Kidney epithelial cell (primary cell): ENCODE measurements around the gene PGAM2. TPM values are rescaled to one million over a fixed set of nuclear protein-coding genes. Genes with fewer than 3 reads are reported as not detected.

ENCODE experiments used
- DNase-seq: peaks from one replicate; pipeline ENCODE4 v3.0.0-alpha.2; 2010; ENCODE audit warnings: low read depth
- H3K27me3 ChIP-seq: 2 replicates; pipeline ENCODE4 v1.6.0; 2011; ENCODE audit warnings: low read length; ENCODE audit not compliant: control insufficient read depth, insufficient read depth
- H3K36me3 ChIP-seq: 2 replicates; pipeline ENCODE4 v1.5.1; 2011; ENCODE audit warnings: low read length; ENCODE audit not compliant: control insufficient read depth, insufficient read depth
- H3K4me3 ChIP-seq: 2 replicates; pipeline ENCODE4 v1.5.1; 2011; ENCODE audit warnings: low read depth, mild to moderate bottlenecking, control low read depth, low read length
- total RNA-seq: library from RNA; depleted of rRNA; stranded (reverse); fragments of >200 nt; gene quantifications from 2 replicates; pipeline ENCODE4 v1.2.3, GENCODE V29; 2015
- TF ChIP-seq, protein P1 (sequence below): IDR thresholded peaks from 2 replicates; pipeline ENCODE4 v1.5.1; 2011; ENCODE audit warnings: mild to moderate bottlenecking, moderate library complexity, low read length, control low read depth, inconsistent platforms; ENCODE audit not compliant: insufficient read depth, poor library complexity, severe bottlenecking

PGAM2 gene
- total RNA-seq, result not detected in 2 replicates

DNA sequence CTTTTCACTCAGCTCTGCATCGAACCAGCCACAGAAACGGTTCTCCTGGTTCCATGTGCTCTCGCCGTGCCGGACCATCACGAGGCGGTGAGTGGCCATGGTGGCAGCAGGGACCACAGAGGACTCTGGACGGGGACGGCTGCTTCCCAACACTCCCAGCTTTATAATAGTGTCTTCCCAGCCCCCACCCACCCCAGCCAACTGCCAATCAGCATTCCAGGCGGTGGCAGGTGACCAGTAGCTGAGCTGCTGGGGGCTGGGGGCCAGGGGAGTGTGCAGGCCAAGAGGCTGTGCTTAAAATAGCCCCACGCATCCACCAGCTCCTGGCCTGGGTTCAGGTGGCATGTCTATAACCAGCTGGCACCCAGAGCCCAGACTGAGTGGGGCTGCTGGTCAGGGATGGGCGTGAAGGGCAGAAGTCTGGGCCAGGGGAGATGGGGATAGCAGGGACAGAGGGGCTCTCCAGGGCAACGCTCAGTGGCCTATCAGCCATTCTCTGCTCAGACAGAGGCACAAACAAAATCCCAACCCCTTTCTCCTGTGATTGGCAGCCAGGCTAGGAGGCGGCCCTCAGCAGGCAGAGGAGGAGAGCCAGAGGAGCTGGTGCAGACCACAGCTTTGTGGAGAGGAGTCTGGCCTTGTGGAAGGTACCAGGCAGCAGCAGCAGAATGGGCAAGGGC lies at the start of gene PGAM2:
TSS of gene PGAM2 (minus strand) at position 137 of the 680 bp plus-strand sequence. CDS start at position 99, 38 bp downstream.
- TF ChIP-seq, protein P1, sequence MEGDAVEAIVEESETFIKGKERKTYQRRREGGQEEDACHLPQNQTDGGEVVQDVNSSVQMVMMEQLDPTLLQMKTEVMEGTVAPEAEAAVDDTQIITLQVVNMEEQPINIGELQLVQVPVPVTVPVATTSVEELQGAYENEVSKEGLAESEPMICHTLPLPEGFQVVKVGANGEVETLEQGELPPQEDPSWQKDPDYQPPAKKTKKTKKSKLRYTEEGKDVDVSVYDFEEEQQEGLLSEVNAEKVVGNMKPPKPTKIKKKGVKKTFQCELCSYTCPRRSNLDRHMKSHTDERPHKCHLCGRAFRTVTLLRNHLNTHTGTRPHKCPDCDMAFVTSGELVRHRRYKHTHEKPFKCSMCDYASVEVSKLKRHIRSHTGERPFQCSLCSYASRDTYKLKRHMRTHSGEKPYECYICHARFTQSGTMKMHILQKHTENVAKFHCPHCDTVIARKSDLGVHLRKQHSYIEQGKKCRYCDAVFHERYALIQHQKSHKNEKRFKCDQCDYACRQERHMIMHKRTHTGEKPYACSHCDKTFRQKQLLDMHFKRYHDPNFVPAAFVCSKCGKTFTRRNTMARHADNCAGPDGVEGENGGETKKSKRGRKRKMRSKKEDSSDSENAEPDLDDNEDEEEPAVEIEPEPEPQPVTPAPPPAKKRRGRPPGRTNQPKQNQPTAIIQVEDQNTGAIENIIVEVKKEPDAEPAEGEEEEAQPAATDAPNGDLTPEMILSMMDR, result no peak

DNA sequence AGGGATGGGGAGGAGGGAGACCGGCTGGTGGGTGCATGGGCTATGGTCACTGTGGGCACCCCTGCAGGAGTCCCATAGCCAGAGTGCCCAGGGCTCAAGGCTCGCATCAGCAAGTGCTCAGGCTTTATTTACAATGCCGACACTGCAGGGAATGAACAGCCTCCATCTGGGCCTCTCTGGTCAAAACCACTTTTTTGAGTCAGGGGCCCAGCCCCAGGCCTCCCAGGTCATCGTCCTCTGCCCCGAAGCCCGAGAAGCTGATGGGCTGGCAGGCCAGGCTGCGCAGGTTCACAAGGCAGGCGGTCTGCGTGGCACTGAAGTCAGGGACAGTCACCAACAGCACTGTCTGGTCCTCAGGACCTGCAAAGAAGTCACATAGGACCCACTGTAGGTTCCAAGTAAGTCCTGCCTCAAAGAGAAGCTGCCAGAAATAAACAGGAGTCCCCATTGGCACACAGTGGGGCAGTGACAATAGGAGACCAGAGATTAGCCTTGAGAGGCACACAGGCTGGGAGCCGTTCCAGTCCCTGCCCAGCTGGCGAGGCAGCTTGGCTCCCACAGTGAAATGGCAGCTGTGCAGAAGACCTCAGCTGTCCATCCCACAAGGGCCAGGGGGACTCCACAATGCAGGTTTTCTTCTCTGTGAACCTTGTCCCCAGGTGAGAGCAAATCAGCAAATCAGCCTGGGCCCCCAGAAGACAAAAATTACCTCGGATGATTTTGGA lies 49.4 kb upstream of the PGAM2 start:
- Histone ChIP-seq H3K27me3 (no peaks in the 10 kb centered on the region), H3K4me3 (no peak overlapping the region), H3K36me3 (peaks cover 3% of the 10 kb centered on the region)
- TF ChIP-seq, protein P1, result no peak
- DNase-seq, result no peak

More for the DNA sequence above, at the start of gene PGAM2:
- Histone ChIP-seq H3K36me3 (no peaks in the 10 kb centered on the region), H3K4me3 (no peak within 1 kb of the TSS), H3K27me3 (peaks cover 35% of the 10 kb centered on the region)
- no peak for DNase-seq

DNA sequence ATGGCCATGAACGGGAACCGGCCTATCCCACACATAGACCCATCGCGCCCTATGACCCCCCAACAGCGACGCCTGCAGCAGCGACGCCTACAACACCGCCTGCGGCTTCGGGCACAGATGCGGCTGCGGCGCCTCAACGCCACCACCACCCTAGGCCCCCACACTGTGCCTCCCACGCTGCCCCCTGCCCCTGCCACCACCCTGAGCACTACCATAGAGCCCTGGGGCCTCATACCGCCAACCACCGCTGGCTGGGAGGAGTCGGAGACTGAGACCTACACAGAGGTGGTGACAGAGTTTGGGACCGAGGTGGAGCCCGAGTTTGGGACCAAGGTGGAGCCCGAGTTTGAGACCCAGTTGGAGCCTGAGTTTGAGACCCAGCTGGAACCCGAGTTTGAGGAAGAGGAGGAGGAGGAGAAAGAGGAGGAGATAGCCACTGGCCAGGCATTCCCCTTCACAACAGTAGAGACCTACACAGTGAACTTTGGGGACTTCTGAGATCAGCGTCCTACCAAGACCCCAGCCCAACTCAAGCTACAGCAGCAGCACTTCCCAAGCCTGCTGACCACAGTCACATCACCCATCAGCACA lies 48.5 kb upstream of the PGAM2 start:
- Histone ChIP-seq H3K27me3 (no peaks in the 10 kb centered on the region), H3K36me3 (peaks cover 4% of the 10 kb centered on the region), H3K4me3 (no peak overlapping the region)
- DNase-seq, result no peak
- TF ChIP-seq, protein P1, result no peak

DNA sequence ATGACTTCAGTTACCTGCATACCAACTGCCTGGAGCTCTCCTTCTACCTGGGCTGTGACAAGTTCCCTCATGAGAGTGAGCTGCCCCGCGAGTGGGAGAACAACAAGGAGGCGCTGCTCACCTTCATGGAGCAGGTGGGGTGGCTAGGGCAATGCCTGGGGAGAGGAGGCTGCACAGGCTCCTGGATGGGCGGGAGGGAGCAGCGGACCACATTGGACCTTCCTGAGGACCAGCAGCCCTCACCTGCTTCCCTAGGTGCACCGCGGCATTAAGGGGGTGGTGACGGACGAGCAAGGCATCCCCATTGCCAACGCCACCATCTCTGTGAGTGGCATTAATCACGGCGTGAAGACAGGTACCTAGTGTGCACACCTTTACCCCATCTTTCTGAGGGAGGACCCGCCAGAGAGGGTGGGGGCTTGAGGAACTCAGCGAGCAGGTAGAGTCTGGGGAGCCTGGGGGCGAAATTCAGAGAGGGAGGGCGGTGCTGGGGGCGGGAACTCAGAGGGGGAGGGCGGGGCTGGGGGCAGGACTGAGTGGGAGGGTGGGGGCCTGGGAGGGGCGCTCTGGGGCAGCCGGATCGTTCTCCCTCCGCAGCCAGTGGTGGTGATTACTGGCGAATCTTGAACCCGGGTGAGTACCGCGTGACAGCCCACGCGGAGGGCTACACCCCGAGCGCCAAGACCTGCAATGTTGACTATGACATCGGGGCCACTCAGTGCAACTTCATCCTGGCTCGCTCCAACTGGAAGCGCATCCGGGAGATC lies 47.8 kb upstream of the PGAM2 start:
- peaks cover 4% of the 10 kb centered on the region for H3K36me3 ChIP-seq
- TF ChIP-seq, protein P1, result no peak
- DNase-seq, result no peak
- no peak overlapping the region for H3K4me3 ChIP-seq
- H3K27me3 ChIP-seq, result no peaks in the 10 kb centered on the region

DNA sequence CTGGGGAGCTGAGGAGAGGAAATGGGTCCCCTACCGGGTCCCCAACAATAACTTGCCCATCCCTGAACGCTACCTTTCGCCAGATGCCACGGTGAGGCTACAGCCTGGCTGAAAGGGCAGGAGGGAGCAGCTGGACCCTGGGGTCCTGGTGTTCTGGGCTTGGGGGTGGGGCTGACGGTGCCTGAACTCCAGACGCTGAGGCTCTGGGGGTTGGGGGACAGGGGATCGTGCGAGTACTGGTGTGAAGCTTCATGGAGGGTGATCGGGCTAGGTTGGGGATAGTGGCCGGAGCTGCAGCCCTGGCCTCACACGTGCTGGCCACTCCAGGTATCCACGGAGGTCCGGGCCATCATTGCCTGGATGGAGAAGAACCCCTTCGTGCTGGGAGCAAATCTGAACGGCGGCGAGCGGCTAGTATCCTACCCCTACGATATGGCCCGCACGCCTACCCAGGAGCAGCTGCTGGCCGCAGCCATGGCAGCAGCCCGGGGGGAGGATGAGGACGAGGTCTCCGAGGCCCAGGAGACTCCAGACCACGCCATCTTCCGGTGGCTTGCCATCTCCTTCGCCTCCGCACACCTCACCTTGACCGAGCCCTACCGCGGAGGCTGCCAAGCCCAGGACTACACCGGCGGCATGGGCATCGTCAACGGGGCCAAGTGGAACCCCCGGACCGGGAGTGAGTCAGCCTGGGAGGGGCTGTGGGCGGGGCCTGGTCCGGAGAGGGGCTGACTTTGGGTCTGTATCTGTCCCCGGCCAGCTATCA lies 47.0 kb upstream of the PGAM2 start:
- DNase-seq, result no peak

More for the DNA sequence above, 47.0 kb upstream of the PGAM2 start:
- Histone ChIP-seq H3K27me3 (no peaks in the 10 kb centered on the region), H3K4me3 (no peak overlapping the region), H3K36me3 (peaks cover 7% of the 10 kb centered on the region)
- TF ChIP-seq, protein P1, result no peak
